Fibroblast of pulmonary artery (primary cell): ENCODE measurements around the gene CSTPP1.

Experiments
- DNase-seq: peaks from one replicate; pipeline ENCODE4 v3.0.0-alpha.2; 2010; ENCODE audit warnings: low read depth
- H3K4me3 ChIP-seq: replicated peaks from 2 replicates; pipeline ENCODE4 v1.5.1; 2011; ENCODE audit warnings: low read depth, mild to moderate bottlenecking, control low read depth, low read length, moderate library complexity
- TF ChIP-seq, protein P1 (sequence below): IDR thresholded peaks from 2 replicates; pipeline ENCODE4 v1.5.1; 2011; ENCODE audit warnings: mild to moderate bottlenecking, control low read depth, low read length, inconsistent platforms; ENCODE audit errors: missing control alignments

Gene CSTPP1

DNA sequence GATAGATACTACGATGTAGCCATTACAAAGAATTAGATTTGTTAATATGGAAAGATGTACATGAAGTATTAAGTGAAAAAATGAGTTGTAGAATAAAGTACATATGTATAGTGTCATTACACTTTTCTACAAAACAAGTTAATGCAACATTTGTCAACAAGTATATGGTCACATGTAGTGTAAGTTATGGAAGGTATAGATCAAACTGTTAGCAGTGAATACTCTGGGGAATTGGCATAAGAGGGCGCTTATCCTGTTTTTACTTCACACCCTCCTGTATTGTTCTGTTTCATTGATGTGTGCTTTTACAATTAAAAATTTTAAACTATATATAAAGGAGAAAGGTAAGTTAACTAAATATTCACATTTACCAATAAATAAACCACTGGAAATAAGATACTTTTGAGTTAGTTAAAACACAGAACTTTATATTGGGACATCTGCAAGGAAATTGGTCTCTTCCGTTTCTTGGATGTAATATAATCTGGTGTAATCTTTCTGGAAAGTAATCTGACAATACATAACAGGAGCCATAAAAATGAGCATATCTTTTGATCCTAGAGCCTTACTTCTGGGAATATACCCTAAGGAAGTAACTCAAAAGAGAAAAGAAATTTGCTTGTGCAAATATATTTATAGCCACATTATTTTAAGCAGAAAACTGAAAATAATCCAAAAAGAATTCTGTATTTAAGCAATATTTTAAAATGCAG lies 34.5 kb downstream of the CSTPP1 start:
- H3K4me3 ChIP-seq = no peak overlapping the region
- no peak for DNase-seq
- TF ChIP-seq, protein P1, sequence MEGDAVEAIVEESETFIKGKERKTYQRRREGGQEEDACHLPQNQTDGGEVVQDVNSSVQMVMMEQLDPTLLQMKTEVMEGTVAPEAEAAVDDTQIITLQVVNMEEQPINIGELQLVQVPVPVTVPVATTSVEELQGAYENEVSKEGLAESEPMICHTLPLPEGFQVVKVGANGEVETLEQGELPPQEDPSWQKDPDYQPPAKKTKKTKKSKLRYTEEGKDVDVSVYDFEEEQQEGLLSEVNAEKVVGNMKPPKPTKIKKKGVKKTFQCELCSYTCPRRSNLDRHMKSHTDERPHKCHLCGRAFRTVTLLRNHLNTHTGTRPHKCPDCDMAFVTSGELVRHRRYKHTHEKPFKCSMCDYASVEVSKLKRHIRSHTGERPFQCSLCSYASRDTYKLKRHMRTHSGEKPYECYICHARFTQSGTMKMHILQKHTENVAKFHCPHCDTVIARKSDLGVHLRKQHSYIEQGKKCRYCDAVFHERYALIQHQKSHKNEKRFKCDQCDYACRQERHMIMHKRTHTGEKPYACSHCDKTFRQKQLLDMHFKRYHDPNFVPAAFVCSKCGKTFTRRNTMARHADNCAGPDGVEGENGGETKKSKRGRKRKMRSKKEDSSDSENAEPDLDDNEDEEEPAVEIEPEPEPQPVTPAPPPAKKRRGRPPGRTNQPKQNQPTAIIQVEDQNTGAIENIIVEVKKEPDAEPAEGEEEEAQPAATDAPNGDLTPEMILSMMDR = no peak

DNA sequence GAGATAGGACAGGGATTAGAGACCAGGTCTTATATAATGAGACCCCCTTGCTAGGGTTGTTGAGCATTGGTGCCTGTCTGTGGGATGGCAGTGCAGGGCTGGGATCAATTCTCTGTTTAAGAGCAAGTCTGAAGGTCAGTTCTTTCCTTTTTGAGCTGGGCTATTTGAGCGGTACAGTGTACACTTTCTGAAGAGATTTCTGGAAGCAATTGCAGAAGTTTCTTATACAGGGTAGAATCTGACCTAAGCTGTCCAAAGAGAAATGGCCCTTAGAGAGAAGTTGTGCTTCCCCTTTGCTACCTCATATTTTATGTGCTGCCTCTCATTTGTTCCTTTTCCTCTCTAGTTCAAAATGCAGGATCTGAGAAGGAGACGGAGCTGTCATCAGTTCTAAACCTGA lies 35.8 kb downstream of the CSTPP1 start:
- H3K4me3 ChIP-seq = no peak overlapping the region
- DNase-seq = no peak
- TF ChIP-seq, protein P1 = no peak

DNA sequence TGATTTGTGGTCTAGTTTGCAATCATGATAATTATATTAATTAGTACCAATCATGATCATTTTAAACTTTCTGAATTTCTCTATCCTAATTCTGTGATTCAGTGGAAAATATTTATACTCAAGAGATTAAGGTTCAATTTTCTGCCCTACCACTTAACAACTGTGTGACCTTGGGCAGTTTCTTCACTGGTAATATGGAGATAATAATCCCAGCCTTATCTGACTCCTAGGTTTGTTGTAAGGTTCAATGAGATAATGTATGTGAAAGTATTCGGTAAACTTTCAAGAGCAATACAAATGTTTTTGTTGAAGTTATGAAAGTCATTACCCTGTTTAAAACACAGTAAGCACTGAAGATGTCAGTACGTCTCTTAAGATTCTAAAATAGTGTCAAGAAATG lies 36.3 kb downstream of the CSTPP1 start:
- no peak for DNase-seq
- H3K4me3 ChIP-seq = no peak overlapping the region
- TF ChIP-seq, protein P1 = no peak

DNA sequence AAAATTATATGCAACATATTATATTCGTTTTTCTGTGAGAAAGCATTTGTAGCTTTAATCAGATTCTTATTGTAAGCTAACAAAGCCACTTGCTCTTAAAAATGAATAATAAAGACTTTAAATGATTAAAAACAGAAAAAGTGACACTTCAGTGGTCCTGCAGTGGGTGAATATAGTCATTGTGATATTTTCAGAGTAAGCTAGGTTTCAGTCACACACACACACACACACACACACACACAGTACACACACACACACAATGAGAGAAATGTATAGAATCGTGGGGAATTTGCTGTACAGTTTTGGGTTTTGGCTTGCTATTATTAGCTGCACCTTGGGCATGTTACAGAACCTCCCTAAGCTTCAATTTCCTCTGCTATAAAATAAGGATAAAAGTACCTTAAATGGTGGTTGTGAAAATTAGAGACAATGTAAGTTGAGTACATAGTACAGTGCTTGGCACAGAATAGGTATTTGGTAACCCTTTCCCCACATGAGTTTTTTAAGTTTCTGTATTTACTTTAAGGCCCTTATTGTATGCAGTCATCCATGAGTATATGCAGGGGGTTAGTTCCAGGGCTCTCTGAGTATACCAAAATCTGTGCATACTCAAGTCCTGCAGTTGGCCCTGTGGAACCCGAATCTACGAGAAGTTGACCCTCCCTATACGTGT lies 39.8 kb downstream of the CSTPP1 start:
- DNase-seq = no peak
- TF ChIP-seq, protein P1 = no peak
- no peak overlapping the region for H3K4me3 ChIP-seq

DNA sequence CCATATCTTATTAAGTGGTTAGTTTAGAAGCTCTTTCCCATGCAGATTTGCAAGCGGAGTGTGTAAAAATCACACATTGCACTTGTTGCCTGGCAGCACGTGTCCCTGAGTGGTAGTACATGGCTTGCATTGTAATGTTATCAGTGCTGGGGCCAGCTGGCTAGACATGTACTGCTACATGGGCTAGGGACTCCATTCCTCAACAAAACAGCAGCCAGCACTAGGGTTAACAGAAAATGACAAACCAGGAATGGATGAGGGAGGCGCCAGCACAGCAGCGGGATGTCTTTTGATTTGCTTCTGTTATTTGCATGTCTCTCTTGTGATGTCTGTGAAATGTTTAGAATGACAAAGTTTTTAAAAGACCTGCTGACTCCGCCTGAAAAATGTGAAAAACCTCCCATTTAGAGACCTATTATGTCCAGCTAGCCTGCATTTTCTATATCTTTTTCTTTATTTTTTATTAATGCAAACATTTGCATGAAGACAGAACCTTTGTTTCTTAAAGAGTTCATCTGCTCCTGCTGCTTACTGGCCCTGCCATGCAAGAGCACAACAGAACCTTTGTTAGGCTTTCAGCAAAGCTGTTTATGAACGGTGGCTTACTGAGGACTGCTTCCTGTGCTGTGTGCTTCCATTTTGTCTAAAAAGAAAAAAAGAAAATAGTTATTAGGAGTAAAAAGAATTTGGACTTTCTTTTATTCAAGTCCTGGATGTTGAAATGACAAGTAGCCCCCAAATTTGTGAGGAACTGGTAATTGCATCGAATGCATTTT lies 40.7 kb downstream of the CSTPP1 start:
- no peak overlapping the region for H3K4me3 ChIP-seq
- TF ChIP-seq, protein P1 = no peak

DNA sequence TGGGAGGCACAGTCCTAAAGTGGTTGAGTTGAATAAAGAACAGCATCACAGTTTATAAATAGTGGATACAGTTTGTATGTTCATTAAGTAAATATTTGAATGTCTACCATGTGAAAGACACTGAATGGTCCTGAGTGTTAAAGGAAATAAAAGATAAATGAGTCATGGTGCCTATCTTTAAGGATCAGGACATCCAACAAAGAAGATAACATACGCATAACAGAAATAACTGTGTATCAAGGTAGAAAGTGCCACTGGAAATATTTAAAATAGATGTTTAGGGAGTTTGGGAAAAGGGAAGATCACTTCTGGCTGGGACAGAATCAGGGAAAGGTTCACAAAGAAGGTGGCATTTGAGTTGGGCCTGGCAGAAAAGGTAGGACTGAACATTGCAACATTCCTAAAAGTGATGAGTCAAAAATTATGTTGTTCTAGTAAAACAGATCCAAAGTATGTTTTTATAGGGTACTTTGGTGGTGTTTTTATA lies 41.5 kb downstream of the CSTPP1 start:
- DNase-seq = no peak
- TF ChIP-seq, protein P1 = no peak
- no peak overlapping the region for H3K4me3 ChIP-seq

More for the DNA sequence above, 40.7 kb downstream of the CSTPP1 start:
- DNase-seq = no peak
